Activated gamma-delta T cell treated with anti-CD3 and anti-CD28 coated beads, Interleukin-2, amount 50 U/mL, for 16 hours (primary cell): ENCODE results near the gene KCNK10.

Source experiments
- DNase-seq: peaks from one replicate; pipeline ENCODE4 v3.0.0-alpha.2; 2020; ENCODE audit warnings: low read depth

Gene KCNK10

DNA sequence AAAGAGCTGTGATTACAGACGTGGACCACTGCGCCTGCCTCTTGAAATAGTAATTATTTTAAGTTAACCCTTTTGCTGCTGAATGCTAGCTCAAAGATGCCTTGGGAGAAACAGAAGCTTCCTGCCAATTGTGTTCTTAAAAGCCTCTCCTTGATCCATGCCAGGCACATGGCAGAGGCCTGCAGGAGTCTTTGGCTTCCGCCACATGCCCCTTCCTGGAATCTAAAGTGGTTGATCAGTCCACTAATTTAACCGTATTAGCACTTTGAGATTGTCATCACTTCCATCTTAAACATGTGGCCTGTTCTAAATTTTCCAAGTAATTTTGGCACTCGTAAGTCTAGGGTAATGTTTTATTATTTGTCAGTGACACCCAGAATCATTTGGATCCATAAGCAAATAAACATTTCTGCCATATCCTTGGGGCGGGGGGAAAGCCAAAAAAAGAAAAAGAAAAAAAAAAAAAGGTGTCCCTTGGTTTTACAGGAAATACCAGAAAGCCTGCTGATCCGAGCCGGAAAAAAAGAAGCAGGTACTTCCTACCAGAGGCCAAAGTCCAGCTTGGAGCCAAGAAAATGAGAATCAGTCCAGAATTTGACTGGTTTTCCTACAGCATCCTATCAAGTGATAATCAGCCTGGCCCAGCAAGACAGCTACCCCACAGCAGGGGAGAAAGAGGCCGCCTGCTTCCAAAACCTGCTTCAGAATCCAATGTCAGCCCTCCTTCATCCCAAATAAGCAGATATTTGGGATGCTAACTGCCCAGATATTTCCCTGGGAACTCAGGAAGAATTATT, 104.8 kb downstream of the KCNK10 start:
- no peak for DNase-seq

DNA sequence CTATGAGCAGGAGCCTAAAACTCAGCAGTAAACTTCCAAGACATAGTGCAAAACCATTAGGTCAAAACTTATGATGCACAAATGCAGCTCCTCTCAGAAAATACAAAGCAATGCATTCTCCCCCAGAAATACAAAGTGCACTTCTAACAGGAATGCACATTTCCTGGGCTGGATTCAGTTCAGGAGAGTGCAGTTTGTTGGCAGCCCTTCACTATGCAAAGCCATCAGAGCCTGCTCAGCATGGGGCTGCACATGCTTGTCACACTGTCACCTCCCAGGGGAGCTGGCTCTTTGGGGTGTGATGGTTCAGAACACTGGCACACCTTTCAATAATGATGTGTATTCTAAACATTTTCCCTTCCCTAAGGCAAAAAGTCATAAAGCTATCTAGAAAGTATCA, 110.4 kb downstream of the KCNK10 start:
- DNase-seq = no peak

GRCh38 chr14:88210426-88210825, 112.6 kb downstream of the KCNK10 start:
- DNase-seq = no peak

DNA sequence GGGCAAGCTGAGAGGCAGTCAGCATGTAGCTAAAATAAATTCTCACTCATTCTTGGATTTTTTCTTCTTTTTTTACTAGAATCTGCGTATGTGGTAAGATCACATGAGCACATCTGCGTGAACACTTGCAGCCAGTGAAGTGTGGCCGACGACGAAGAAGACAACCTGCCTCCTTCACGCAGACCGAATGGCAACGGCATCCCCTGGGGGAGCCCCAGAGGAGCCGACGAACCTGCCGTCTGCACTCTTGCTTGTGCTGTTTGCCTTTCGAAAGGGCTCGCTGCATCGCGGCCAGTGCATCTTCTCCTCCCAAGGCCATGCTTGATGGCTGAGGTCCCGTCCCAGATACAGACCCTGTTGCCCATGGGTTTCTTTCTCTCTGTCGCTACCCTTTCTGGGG, 113.8 kb downstream of the KCNK10 start:
- DNase-seq = no peak

- no peak for DNase-seq
These were observed 114.2 kb downstream of the KCNK10 start for GRCh38 chr14:88208858-88209257.

GRCh38 chr14:88204221-88204620, 118.8 kb downstream of the KCNK10 start:
- DNase-seq = no peak

- no peak for DNase-seq
These were observed 119.8 kb downstream of the KCNK10 start for GRCh38 chr14:88203291-88203690.

DNA sequence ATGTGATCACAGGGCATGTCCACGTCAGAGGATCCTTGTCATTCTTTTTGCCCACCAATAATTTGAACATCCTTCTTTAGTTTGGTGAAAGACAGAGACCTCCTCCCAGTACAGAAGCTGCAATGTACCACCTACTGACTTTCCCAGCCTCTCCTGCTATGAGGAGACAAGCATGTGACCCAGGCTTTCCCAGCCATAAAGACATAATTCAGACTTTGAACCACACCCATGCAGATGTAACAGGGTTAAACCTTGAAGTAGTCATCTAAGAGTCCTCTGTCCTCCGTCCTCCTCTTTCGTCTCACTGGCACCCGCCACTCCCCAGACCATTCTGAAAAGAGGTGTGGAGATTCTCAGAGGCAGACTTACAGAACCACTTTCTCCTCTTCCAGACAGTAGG, 120.8 kb downstream of the KCNK10 start:
- DNase-seq = no peak

- DNase-seq = no peak
These were observed 121.2 kb downstream of the KCNK10 start for GRCh38 chr14:88201851-88202250.

- no peak for DNase-seq
These were observed 123.2 kb downstream of the KCNK10 start for GRCh38 chr14:88199882-88200281.

DNA sequence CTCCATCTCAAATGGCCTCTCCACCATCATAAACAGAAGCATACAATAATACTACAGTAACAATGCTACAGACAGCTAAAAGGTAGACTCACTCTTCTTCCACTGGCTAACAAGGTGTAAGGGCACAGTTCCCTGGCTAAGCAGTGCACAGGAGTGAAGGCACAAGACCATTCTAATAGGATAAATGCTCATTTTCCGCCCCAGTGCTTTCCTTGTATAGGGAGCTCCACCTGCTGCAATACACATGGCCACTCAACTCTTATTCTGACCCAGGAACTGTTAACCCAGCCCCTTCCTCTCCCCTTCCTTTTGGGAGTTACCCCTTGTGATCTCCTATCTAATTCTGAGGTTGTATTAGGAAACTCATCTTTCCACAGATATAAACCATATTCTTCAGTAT, 124.6 kb downstream of the KCNK10 start:
- no peak for DNase-seq

DNA sequence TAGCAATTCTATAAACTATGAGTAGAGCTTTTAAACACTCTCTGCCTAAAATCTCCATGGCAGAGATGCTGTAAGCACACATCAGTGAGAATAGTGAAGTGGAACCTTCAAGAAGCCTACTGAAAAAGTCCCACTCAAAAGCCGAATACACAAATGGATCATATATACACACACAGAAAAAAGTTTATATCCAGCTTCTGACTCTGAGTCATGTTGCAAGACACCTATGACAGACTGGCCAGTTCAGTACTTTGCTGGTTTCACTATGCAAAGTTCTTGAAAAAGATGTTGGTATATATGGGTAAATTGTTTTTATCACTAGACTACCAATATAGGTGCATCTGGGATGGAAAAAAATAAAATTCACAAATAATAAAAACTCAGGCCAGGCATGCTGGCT, 126.1 kb downstream of the KCNK10 start:
- DNase-seq = no peak

- DNase-seq = no peak
These were observed 126.8 kb downstream of the KCNK10 start for GRCh38 chr14:88196116-88196890.

DNA sequence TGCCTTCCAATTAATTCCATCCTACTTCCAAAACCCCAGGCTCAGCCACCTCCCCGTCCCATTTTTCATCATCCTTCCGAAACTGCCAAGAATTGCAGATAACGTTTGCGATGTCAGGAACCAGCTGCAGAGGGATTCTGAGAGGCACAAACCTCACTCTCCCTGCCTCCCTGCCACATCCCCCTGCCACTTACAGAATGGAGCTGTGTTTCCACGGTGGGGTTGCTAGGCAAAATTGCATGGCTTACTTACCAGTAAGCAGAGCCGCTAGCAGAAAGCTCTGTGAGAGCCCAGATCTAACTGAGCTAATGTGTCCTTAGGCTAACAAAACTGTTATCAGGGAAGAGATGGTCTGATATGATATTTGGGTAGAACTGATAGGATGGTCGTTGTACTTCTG, 127.4 kb downstream of the KCNK10 start:
- DNase-seq = no peak

DNA sequence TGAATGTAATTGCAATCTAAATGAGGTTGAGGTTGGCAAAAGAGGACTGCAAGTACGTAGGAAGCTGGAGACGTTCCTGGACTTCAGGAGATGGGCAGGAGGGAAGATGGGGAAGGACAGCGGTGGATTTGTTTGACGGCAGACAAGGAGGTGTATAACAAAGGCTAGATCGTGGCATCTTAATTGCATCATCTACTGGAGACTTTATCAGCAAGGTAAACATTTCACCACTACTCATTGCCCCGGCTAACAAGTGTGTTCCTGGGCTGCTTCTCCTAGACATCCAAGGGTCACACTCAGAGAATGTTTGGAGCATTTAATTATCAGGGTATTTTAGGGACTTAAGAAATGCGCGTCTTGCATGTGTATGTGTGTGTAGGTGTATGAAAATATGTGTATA, 128.5 kb downstream of the KCNK10 start:
- DNase-seq = no peak

DNA sequence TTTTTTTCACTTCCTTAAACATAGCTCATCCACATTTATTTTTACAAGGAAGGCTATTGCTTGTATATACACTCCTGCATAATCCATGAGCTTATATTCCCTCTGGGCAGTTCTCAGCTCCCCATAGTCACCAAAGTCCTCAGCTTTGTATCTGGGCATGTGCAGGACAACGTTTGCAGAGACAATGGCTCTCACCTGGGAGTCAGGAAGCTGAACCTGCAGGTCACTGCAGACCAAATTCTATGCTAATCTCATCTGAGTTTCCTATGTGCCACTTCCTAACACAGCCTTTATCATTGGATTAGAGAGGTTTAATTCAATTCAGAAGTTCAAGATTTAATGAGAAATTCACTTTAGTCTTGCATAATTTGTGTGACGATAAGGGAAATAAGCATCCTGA, 131.5 kb downstream of the KCNK10 start:
- DNase-seq = no peak

GRCh38 chr14:88189417-88190191, 133.5 kb downstream of the KCNK10 start:
- DNase-seq = no peak

- no peak for DNase-seq
These were observed 134.2 kb downstream of the KCNK10 start for GRCh38 chr14:88188745-88189416.

GRCh38 chr14:88185843-88186242, 137.2 kb downstream of the KCNK10 start:
- DNase-seq = no peak

DNA sequence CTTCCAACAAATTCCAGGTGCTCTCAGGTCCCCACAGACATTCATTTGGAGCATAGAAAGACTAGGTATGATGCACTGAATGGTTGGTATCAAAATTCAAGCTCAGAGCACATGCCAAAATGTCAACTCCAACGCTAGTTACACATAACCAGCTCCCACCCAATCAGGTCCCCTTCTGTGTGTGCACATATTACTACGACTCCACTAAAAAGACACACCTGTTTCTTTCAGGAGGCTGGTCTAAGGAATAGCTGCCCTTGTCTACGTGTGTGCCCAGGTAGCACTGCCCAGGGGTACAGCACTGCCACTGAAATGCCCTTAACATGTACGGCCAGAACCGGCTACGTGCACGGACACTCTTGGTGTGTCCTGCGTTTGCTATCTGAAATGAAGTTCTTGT, 138.1 kb downstream of the KCNK10 start:
- DNase-seq = no peak

GRCh38 chr14:88181072-88181471, 142.0 kb downstream of the KCNK10 start:
- no peak for DNase-seq

GRCh38 chr14:88179716-88180115, 143.4 kb downstream of the KCNK10 start:
- DNase-seq = no peak
